Liver (tissue), 9 donors: ENCODE results near the gene TIA1. TPM values are rescaled to one million over a fixed set of nuclear protein-coding genes. Genes with fewer than 3 reads are reported as not detected.
"Not testable (repeated sequence)": the region's sequence is repeated elsewhere in the genome, so short reads cannot be mapped to it uniquely, and the experiment has no call there.

Experiments used
- DNase-seq: peaks from one replicate; pipeline ENCODE4 v3.0.0-alpha.2; 2017; ENCODE audit warnings: low spot score
- H3K27ac ChIP-seq, 2 donors: one replicate each; pipeline ENCODE4 v1.7.0; 2013; ENCODE audit warnings: inconsistent platforms in 2 of 2, low read length in 2 of 2, control low read depth in 1 of 2, low read depth in 1 of 2, mild to moderate bottlenecking in 1 of 2
- H3K27me3 ChIP-seq, 4 donors: one replicate each; pipeline versions ENCODE4 v1.6.1 to v1.7.0; 2013; ENCODE audit warnings: low read length in 3 of 4, inconsistent platforms in 1 of 4, mild to moderate bottlenecking in 1 of 4, moderate library complexity in 1 of 4; ENCODE audit not compliant: control insufficient read depth in 4 of 4, insufficient read depth in 4 of 4
- H3K36me3 ChIP-seq, 4 donors: one replicate each; pipeline versions ENCODE4 v1.6.1 to v1.7.0; 2013; ENCODE audit warnings: low read length in 3 of 4, mild to moderate bottlenecking in 3 of 4, low read depth in 1 of 4, moderate library complexity in 1 of 4; ENCODE audit not compliant: control insufficient read depth in 4 of 4, insufficient read depth in 3 of 4
- H3K4me1 ChIP-seq, 4 donors: one replicate each; pipeline versions ENCODE4 v1.6.1 to v1.7.0; 2013; ENCODE audit warnings: low read length in 3 of 4, mild to moderate bottlenecking in 3 of 4, moderate library complexity in 1 of 4; ENCODE audit not compliant: control insufficient read depth in 4 of 4, insufficient read depth in 4 of 4
- H3K4me3 ChIP-seq, 3 donors: one replicate each; pipeline versions ENCODE4 v1.6.1 to v1.7.0; 2013; ENCODE audit warnings: low read length in 3 of 3, control low read depth in 1 of 3, low read depth in 1 of 3, mild to moderate bottlenecking in 1 of 3
- H3K9ac ChIP-seq, 2 donors: one replicate each; pipeline ENCODE4 v1.7.0; 2013; ENCODE audit warnings: low read length in 2 of 2, mild to moderate bottlenecking in 2 of 2, moderate library complexity in 2 of 2, control low read depth in 1 of 2, low read depth in 1 of 2
- H3K9me3 ChIP-seq, 4 donors: one replicate each; pipeline versions ENCODE4 v1.6.1 to v1.7.0; 2013; ENCODE audit warnings: low read length in 3 of 4; ENCODE audit not compliant: control insufficient read depth in 4 of 4
- EGR1 ChIP-seq, 2 donors: IDR thresholded peaks; 2 replicates each; pipeline ENCODE4 v1.6.1; 2016 to 2018; ENCODE audit warnings: antibody characterized with exemption in 2 of 2, low read depth in 2 of 2
- FOXA1 ChIP-seq: IDR thresholded peaks from 2 replicates; pipeline ENCODE4 v1.6.1; 2016; ENCODE audit warnings: antibody characterized with exemption
- GABPA ChIP-seq, 2 donors: IDR thresholded peaks in 1 of 2; conservative IDR thresholded peaks in 1 of 2; 2 replicates each; pipeline ENCODE4 v1.6.1; 2016; ENCODE audit warnings: antibody characterized with exemption in 2 of 2, mild to moderate bottlenecking in 1 of 2, moderate library complexity in 1 of 2
- HNF4G ChIP-seq: IDR thresholded peaks from 2 replicates; pipeline ENCODE4 v1.6.1; 2016; ENCODE audit warnings: antibody characterized with exemption
- NR2F2 ChIP-seq: IDR thresholded peaks from 2 replicates; pipeline ENCODE4 v1.6.1; 2016; ENCODE audit warnings: antibody characterized with exemption
- RAD21 ChIP-seq, 2 donors: IDR thresholded peaks; 2 replicates each; pipeline ENCODE4 v1.6.1; 2016; ENCODE audit warnings: antibody characterized with exemption in 2 of 2, mild to moderate bottlenecking in 2 of 2
- RXRA ChIP-seq, 2 donors: IDR thresholded peaks; 2 replicates each; pipeline ENCODE4 v1.6.1; 2017 to 2018; ENCODE audit warnings: antibody characterized with exemption in 2 of 2, mild to moderate bottlenecking in 1 of 2
- SP1 ChIP-seq: IDR thresholded peaks from 2 replicates; pipeline ENCODE4 v1.6.1; 2018; ENCODE audit warnings: antibody characterized with exemption, mild to moderate bottlenecking
- YY1 ChIP-seq: IDR thresholded peaks from 2 replicates; pipeline ENCODE4 v1.6.1; 2016; ENCODE audit warnings: antibody characterized with exemption, mild to moderate bottlenecking
- WGBS: extraction: QIAGEN DNeasy Blood & Tissue Kit; methylation state at CpG from one replicate; pipeline ENCODE4 v1.1.7; 2013; 5-methylcytosine and 5-hydroxymethylcytosine counted together
- polyA plus RNA-seq, 2 donors: library from polyadenylated mRNA; stranded (reverse) in 1 of 2; unstranded in 1 of 2; fragments of 200-250 nt in 1 of 2; fragments of >200 nt in 1 of 2; fragmentation: Nextera tagmentation in 1 of 2; extraction: Ambion mirVana in 1 of 2; gene quantifications; one replicate each; pipeline versions ENCODE4 v1.2.1 to v1.2.3, GENCODE V29; 2013 to 2015
- total RNA-seq, 2 donors: library from RNA; depleted of rRNA; stranded (reverse); fragments of >200 nt; gene quantifications; one replicate each; pipeline ENCODE4 v1.2.3, GENCODE V29; 2014
- TF ChIP-seq, protein P1 (sequence below): IDR thresholded peaks from 2 replicates; pipeline ENCODE4 v1.6.1; 2016; ENCODE audit warnings: antibody characterized with exemption
- TF ChIP-seq, protein P2 (sequence below): IDR thresholded peaks from 2 replicates; pipeline ENCODE4 v1.6.1; 2016; ENCODE audit warnings: antibody characterized with exemption
- TF ChIP-seq, protein P3 (sequence below): IDR thresholded peaks from 2 replicates; pipeline ENCODE4 v1.6.1; 2016; ENCODE audit warnings: antibody characterized with exemption
- TF ChIP-seq, protein P4 (sequence below): IDR thresholded peaks from 2 replicates; pipeline ENCODE4 v1.6.1; 2016; ENCODE audit warnings: antibody characterized with exemption, mild to moderate bottlenecking
- donor health status: healthy.
- donor health status: healthy.
- donor health status: healthy.
- donor health status: healthy.
- donor health status: healthy.

TIA1 gene
- total and polyA plus RNA-seq, 4 donors = 10.2 to 56.2 (median 46.6) TPM

DNA sequence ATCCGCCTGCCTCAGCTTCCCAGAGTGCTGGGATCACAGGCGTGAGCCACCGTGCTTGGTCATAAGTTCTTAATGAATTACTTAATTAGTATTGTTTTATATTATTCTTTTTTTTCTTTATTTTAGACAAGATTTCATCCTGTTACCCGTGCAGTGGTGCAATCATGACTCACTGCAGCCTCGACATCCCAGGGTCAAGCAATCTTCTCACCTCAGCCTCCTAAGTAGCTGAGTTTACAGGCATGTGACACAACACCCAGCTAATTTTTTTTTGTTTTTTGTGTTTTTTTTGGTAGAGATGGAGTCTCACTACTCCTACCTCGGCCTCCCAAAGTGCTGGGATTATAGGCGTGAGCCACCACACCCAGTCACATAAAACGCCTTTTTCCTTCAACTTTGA, 74.9 kb downstream of the TIA1 start:
- Histone ChIP-seq H3K36me3 (peaks cover 5 to 46% (median 35%) of the 10 kb centered on the region in 4 donors), H3K27ac (no peak overlapping the region), H3K9ac (no peak overlapping the region), H3K9me3 (no peaks in the 10 kb centered on the region), H3K27me3 (no peaks in the 10 kb centered on the region), H3K4me1 (no peaks in the 10 kb centered on the region), H3K4me3 (no peak overlapping the region)
- TF ChIP-seq, protein P1, sequence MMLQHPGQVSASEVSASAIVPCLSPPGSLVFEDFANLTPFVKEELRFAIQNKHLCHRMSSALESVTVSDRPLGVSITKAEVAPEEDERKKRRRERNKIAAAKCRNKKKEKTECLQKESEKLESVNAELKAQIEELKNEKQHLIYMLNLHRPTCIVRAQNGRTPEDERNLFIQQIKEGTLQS = no peak
- TF ChIP-seq FOXA1 = no peak
- TF ChIP-seq SP1 = no peak
- TF ChIP-seq, protein P2, sequence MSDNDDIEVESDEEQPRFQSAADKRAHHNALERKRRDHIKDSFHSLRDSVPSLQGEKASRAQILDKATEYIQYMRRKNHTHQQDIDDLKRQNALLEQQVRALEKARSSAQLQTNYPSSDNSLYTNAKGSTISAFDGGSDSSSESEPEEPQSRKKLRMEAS = no peak
- TF ChIP-seq YY1 = no peak
- no peak for TF ChIP-seq RXRA (IDR thresholded peaks at IDR 0.05)
- TF ChIP-seq, protein P3, sequence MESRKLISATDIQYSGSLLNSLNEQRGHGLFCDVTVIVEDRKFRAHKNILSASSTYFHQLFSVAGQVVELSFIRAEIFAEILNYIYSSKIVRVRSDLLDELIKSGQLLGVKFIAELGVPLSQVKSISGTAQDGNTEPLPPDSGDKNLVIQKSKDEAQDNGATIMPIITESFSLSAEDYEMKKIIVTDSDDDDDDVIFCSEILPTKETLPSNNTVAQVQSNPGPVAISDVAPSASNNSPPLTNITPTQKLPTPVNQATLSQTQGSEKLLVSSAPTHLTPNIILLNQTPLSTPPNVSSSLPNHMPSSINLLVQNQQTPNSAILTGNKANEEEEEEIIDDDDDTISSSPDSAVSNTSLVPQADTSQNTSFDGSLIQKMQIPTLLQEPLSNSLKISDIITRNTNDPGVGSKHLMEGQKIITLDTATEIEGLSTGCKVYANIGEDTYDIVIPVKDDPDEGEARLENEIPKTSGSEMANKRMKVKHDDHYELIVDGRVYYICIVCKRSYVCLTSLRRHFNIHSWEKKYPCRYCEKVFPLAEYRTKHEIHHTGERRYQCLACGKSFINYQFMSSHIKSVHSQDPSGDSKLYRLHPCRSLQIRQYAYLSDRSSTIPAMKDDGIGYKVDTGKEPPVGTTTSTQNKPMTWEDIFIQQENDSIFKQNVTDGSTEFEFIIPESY = no peak
- TF ChIP-seq RAD21 (IDR thresholded peaks at IDR 0.05) = no peak
- TF ChIP-seq NR2F2 = no peak
- TF ChIP-seq, protein P4, sequence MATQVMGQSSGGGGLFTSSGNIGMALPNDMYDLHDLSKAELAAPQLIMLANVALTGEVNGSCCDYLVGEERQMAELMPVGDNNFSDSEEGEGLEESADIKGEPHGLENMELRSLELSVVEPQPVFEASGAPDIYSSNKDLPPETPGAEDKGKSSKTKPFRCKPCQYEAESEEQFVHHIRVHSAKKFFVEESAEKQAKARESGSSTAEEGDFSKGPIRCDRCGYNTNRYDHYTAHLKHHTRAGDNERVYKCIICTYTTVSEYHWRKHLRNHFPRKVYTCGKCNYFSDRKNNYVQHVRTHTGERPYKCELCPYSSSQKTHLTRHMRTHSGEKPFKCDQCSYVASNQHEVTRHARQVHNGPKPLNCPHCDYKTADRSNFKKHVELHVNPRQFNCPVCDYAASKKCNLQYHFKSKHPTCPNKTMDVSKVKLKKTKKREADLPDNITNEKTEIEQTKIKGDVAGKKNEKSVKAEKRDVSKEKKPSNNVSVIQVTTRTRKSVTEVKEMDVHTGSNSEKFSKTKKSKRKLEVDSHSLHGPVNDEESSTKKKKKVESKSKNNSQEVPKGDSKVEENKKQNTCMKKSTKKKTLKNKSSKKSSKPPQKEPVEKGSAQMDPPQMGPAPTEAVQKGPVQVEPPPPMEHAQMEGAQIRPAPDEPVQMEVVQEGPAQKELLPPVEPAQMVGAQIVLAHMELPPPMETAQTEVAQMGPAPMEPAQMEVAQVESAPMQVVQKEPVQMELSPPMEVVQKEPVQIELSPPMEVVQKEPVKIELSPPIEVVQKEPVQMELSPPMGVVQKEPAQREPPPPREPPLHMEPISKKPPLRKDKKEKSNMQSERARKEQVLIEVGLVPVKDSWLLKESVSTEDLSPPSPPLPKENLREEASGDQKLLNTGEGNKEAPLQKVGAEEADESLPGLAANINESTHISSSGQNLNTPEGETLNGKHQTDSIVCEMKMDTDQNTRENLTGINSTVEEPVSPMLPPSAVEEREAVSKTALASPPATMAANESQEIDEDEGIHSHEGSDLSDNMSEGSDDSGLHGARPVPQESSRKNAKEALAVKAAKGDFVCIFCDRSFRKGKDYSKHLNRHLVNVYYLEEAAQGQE = no peak
- DNase-seq = no peak
- WGBS = 95% methylated on average over 8 of the region's 8 CpGs

DNA sequence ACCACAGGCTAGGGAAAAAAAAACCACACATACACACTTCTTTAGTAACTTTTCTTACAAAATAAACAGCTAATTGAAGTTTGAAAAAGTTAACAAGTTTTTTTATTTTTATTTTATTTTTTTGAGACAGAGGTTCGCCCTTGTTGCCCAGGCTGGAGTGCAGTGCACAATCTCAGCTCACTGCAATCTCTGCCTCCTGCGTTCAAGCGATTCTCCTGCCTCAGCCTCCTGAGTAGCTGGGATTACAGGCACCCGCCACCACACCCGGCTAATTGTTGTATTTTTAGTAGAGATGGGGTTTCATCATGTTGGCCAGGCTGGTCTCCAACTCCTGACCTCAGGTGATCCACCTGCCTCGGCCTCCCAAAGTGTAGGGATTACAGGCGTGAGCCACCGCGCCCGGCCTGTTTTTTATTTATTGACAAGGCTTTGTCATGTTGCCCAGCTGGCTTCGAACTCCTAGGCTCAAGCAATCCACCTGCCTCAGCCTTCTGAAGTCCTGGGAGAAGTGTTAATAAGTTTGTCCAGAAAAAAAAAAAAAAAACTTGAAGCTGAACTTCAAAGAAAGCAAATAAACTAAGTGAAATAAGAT, 78.7 kb downstream of the TIA1 start:
- H3K27ac ChIP-seq, H3K4me1 ChIP-seq, H3K27me3 ChIP-seq, H3K4me3 ChIP-seq, H3K9ac ChIP-seq, H3K9me3 ChIP-seq, DNase-seq: not testable (repeated sequence)
- peaks cover 6 to 40% (median 34%) of the 10 kb centered on the region in 4 donors for H3K36me3 ChIP-seq
- WGBS = 95% methylated on average over 11 of the region's 11 CpGs

DNA sequence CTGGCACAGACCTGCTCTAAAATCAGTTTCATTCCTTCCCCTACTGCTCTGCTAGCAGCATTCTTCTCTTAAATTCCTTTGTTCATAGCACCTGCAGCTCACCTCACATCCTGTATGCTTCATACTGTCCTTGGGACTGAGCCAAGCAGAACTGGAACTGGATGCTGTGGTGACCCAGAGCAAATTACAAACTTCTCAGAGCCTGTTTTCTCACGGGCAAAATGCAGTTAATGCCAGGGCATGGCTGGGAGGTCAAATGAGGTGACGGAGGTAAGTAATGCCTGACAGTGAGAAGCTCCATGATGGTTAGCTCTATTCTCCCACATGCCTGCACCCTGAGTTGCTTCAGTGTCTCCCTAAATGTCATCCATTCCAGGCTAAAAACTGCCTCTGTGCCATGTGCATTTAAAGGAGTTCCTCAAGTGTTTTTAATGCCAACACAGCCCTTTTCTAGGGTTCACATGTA, 87.3 kb downstream of the TIA1 start:
- WGBS = 56% methylated on average over 2 of the region's 2 CpGs
- Histone ChIP-seq H3K27ac (no peak overlapping the region), H3K36me3 (peaks cover 4 to 32% (median 23%) of the 10 kb centered on the region in 4 donors), H3K4me1 (no peaks in the 10 kb centered on the region), H3K9me3 (no peaks in the 10 kb centered on the region), H3K27me3 (no peaks in the 10 kb centered on the region), H3K4me3 (no peak overlapping the region), H3K9ac (no peak overlapping the region)
- TF ChIP-seq, protein P2 = no peak
- TF ChIP-seq, protein P3 = no peak
- no peak for TF ChIP-seq EGR1 (IDR thresholded peaks at IDR 0.05; ENCODE audit: low read depth in 2 of 2)
- no peak for TF ChIP-seq HNF4G
- TF ChIP-seq YY1 = no peak
- TF ChIP-seq RXRA (IDR thresholded peaks at IDR 0.05) = no peak
- no peak for TF ChIP-seq GABPA (IDR thresholded peaks at IDR 0.05 in 1 of 2, conservative IDR thresholded peaks at IDR 0.05 in 1 of 2)
- no peak for TF ChIP-seq SP1
- no peak for TF ChIP-seq NR2F2
- no peak for TF ChIP-seq RAD21 (IDR thresholded peaks at IDR 0.05)
- TF ChIP-seq, protein P1 = no peak
- DNase-seq = no peak
